ENCODE measurements around the gene ADNP.

GRCh38 chr20:50850721-50851286 is 80.4 kb downstream of the ADNP start:
- TF ChIP-seq, protein P1, sequence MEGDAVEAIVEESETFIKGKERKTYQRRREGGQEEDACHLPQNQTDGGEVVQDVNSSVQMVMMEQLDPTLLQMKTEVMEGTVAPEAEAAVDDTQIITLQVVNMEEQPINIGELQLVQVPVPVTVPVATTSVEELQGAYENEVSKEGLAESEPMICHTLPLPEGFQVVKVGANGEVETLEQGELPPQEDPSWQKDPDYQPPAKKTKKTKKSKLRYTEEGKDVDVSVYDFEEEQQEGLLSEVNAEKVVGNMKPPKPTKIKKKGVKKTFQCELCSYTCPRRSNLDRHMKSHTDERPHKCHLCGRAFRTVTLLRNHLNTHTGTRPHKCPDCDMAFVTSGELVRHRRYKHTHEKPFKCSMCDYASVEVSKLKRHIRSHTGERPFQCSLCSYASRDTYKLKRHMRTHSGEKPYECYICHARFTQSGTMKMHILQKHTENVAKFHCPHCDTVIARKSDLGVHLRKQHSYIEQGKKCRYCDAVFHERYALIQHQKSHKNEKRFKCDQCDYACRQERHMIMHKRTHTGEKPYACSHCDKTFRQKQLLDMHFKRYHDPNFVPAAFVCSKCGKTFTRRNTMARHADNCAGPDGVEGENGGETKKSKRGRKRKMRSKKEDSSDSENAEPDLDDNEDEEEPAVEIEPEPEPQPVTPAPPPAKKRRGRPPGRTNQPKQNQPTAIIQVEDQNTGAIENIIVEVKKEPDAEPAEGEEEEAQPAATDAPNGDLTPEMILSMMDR (IDR thresholded peaks at IDR 0.05): no peak
- no peak for TF ChIP-seq RXRA (IDR thresholded peaks at IDR 0.05; ENCODE audit: borderline replicate concordance, low read depth)
- TF ChIP-seq, protein P2, sequence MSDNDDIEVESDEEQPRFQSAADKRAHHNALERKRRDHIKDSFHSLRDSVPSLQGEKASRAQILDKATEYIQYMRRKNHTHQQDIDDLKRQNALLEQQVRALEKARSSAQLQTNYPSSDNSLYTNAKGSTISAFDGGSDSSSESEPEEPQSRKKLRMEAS (IDR thresholded peaks at IDR 0.05; ENCODE audit: low read depth): no peak
- TF ChIP-seq TAF1 (IDR thresholded peaks at IDR 0.05; ENCODE audit: borderline replicate concordance, low read depth, low read length): no peak
- TF ChIP-seq RFX5 (IDR thresholded peaks at IDR 0.05; ENCODE audit: low read length): no peak
- no peak for TF ChIP-seq USF2 (IDR thresholded peaks at IDR 0.05; ENCODE audit: borderline replicate concordance, low read depth, low read length)
- no peak for TF ChIP-seq CHD2 (IDR thresholded peaks at IDR 0.05; ENCODE audit: low read length, partially characterized antibody)
- TF ChIP-seq MXI1 (IDR thresholded peaks at IDR 0.05; ENCODE audit: low read depth, low read length): no peak
- TF ChIP-seq YY1 (IDR thresholded peaks at IDR 0.05; ENCODE audit: low read depth): no peak
- no peak for TF ChIP-seq FOXM1 (IDR thresholded peaks at IDR 0.05; ENCODE audit: low read depth)
- no peak for TF ChIP-seq EP300 (IDR thresholded peaks at IDR 0.05; ENCODE audit: borderline replicate concordance in 1 of 2, low read depth in 1 of 2, low read length in 1 of 2)
- no peak for TF ChIP-seq POLR2AphosphoS5 (IDR thresholded peaks at IDR 0.05; ENCODE audit: low read depth, low read length)

Data from SK-N-SH (cell line).